ENCODE measurements around the gene DNAJC5G. TPM values are rescaled to one million over a fixed set of nuclear protein-coding genes. Genes with fewer than 3 reads are reported as not detected.

The DNAJC5G gene
- total and polyA plus RNA-seq, 9 of the 15 experiments (the other 6 are each of a cell fraction or from before 2014, with no cell fraction given) = not detected

DNA sequence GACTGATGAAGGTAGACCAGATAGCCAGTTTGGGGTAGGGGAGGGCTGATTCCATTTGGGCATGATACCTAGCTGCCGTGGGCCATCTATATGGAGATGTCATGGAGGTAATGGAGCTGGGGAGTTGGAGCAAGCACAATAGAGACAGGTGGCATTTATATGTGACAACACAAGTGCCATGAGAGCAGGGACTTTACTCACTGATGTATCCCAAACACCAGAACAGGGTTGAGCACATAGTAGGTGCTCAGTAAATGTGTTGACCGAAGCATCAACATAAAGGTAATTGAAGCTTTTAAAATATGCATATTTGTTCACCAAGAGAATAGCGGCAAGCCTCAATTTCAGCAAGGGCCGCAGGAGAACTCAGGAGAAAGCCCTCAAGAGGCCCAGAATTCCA lies 27.3 kb upstream of the DNAJC5G start:
- H3K9me3 ChIP-seq (replicated peaks; ENCODE audit: control insufficient read depth, insufficient read depth, low read depth, low read length) = no peaks in the 10 kb centered on the region
- ChIA-PET POLR2A (interaction anchor here (0.6 to 1.9 kb wide), 2 partner anchors 12 to 1431 kb away, joined by 4 read pairs; no protein-coding TSS in a partner anchor), CTCF (ENCODE audit: low intra/inter-chr PET ratio) (no interaction called here)
- H3K27me3 ChIP-seq (ENCODE audit: control insufficient read depth in 2 of 2, insufficient read depth in 2 of 2, low read length in 2 of 2) = no peaks in the 10 kb centered on the region
- H2AFZ ChIP-seq (ENCODE audit: low read depth, low read length) = no peak overlapping the region
- no peaks in the 10 kb centered on the region for H3K79me2 ChIP-seq (ENCODE audit: control insufficient read depth, insufficient read depth, low read length)
- intact Hi-C loops (cut with micrococcal nuclease) (no loop called here), in situ Hi-C loops (cut with MboI) (no loop called here)
- H3K4me2 ChIP-seq (ENCODE audit: insufficient read depth, low read length) = no peak overlapping the region
- FAIRE-seq (no peak), DNase-seq (ENCODE audit: extremely low read depth in 1 of 4, low spot score in 3 of 4) (no peak), ATAC-seq (no peak)
- H3K4me3 ChIP-seq = no peak overlapping the region
- no peak overlapping the region for H3K9ac ChIP-seq (ENCODE audit: insufficient read depth in 1 of 2, low read depth in 2 of 2, low read length in 2 of 2)
- BruUV-seq (replicated peaks) = no TSS peak
- peaks cover 19% of the 10 kb centered on the region for H3K36me3 ChIP-seq (ENCODE audit: control insufficient read depth, insufficient read depth, low read length)
- H3K9me1 ChIP-seq (ENCODE audit: control insufficient read depth, insufficient read depth, low read length) = no peaks in the 10 kb centered on the region
- 52% methylated on average over 4 of the region's 4 CpGs for WGBS (ENCODE audit: insufficient coverage, low coverage, missing lambda C conversion rate)
- no peak overlapping the region for H3K27ac ChIP-seq (ENCODE audit: extremely low read depth, low read depth, low read length)
- TF ChIP-seq POLR2A (conservative IDR thresholded peaks at IDR 0.05) (0 out of 2 replicates have a peak, but pooled peaks have one; percentile 48), ZFPM2 (CRISPR knock-in tag; IDR thresholded peaks at IDR 0.05) (no peak), ZKSCAN1 (IDR thresholded peaks at IDR 0.05; ENCODE audit: low read depth, low read length) (peak; percentile 88)
- peaks cover 4 to 14% of the 10 kb centered on the region in 2 experiments for H3K4me1 ChIP-seq (replicated peaks in 1 of 2; ENCODE audit: control insufficient read depth in 2 of 2, insufficient read depth in 2 of 2, low read length in 2 of 2)
- 0 out of 2 replicates have a peak, but pooled peaks cover 4% of the 10 kb centered on the region for H4K20me1 ChIP-seq (replicated peaks; ENCODE audit: control insufficient read depth, insufficient read depth, low read length)

GRCh38 chr2:27249159-27249890 lies 25.9 kb upstream of the DNAJC5G start:
- Histone ChIP-seq H3K9me3 (replicated peaks; ENCODE audit: control insufficient read depth, insufficient read depth, low read depth, low read length) (no peaks in the 10 kb centered on the region), H3K9me1 (ENCODE audit: control insufficient read depth, insufficient read depth, low read length) (no peaks in the 10 kb centered on the region), H2AFZ (ENCODE audit: low read depth, low read length) (peak overlapping the region; percentile 95), H3K4me3 (no peak overlapping the region), H4K20me1 (replicated peaks; ENCODE audit: control insufficient read depth, insufficient read depth, low read length) (no peaks in the 10 kb centered on the region), H3K9ac (ENCODE audit: insufficient read depth in 1 of 2, low read depth in 2 of 2, low read length in 2 of 2) (peak overlapping the region in 1 of 2 experiments; percentile 39; a peak in 1 of 4 replicates), H3K27ac (ENCODE audit: extremely low read depth, low read depth, low read length) (no peak overlapping the region), H3K36me3 (ENCODE audit: control insufficient read depth, insufficient read depth, low read length) (peaks cover 4% of the 10 kb centered on the region), H3K4me1 (replicated peaks in 1 of 2; ENCODE audit: control insufficient read depth in 2 of 2, insufficient read depth in 2 of 2, low read length in 2 of 2) (peaks cover 4 to 15% of the 10 kb centered on the region in 2 experiments), H3K27me3 (ENCODE audit: control insufficient read depth in 2 of 2, insufficient read depth in 2 of 2, low read length in 2 of 2) (no peaks in the 10 kb centered on the region), H3K4me2 (ENCODE audit: insufficient read depth, low read length) (no peak overlapping the region), H3K79me2 (ENCODE audit: control insufficient read depth, insufficient read depth, low read length) (no peaks in the 10 kb centered on the region)
- DNase-seq (ENCODE audit: extremely low read depth in 1 of 4, low spot score in 3 of 4) (no peak), ATAC-seq (no peak), FAIRE-seq (no peak)
- 53% methylated on average over 11 of the region's 12 CpGs for WGBS (ENCODE audit: insufficient coverage, low coverage, missing lambda C conversion rate)
- in situ Hi-C loops (cut with MboI) = no loop called here
- intact Hi-C loops (cut with micrococcal nuclease) = no loop called here
- no TSS peak for BruUV-seq (replicated peaks)
- CTCF ChIA-PET (ENCODE audit: low intra/inter-chr PET ratio) = interaction anchor here (0.6 to 2.2 kb wide), 3 partner anchors 26 to 54 kb away, joined by 4 to 23 read pairs (median 18); no protein-coding TSS in a partner anchor
- POLR2A ChIA-PET = interaction anchor here (0.9 to 1.9 kb wide), 4 partner anchors 14 to 79 kb away, joined by 3 to 4 read pairs (median 4); no protein-coding TSS in a partner anchor
- TF ChIP-seq COPS2 (conservative IDR thresholded peaks at IDR 0.05) (no peak), SETDB1 (IDR thresholded peaks at IDR 0.05; ENCODE audit: low read length) (no peak), RB1 (IDR thresholded peaks at IDR 0.05; ENCODE audit: low read depth) (no peak), NFE2L1 (tag; IDR thresholded peaks at IDR 0.05; ENCODE audit: borderline replicate concordance, low read depth) (no peak)

Data from K562 (cell line).